ENCODE results near the gene MARCHF4. TPM values are rescaled to one million over a fixed set of nuclear protein-coding genes. Genes with fewer than 3 reads are reported as not detected.

MARCHF4 gene
- total RNA-seq, 2 experiments from 2014 or later, result not detected

- intact Hi-C loops (cut with DNase I, micrococcal nuclease), result loop anchor here in 1 of 2 experiments (5.0 kb wide), 1 partner anchor 186 kb away; no protein-coding TSS in a partner anchor
- H3K9me3 Mint-ChIP-seq (ENCODE audit: low read depth), result no peaks in the 10 kb centered on the region
- no peak overlapping the region for H3K4me3 Mint-ChIP-seq
- peaks cover 8% of the 10 kb centered on the region for H3K4me1 Mint-ChIP-seq
- CTCF ChIA-PET, result interaction anchor here (1.0 kb wide), 1 partner anchor 211 kb away, joined by 3 read pairs; no protein-coding TSS in a partner anchor
- no peak for DNase-seq
- ATAC-seq, result no peak
- no peaks in the 10 kb centered on the region for H3K36me3 Mint-ChIP-seq (ENCODE audit: low read depth)
- POLR2A ChIA-PET, result no interaction called here
- H3K27ac Mint-ChIP-seq, result no peak overlapping the region
- no peaks in the 10 kb centered on the region for H3K27me3 Mint-ChIP-seq
These were observed 36.4 kb upstream of the MARCHF4 start for GRCh38 chr2:216408426-216409290.

DNA sequence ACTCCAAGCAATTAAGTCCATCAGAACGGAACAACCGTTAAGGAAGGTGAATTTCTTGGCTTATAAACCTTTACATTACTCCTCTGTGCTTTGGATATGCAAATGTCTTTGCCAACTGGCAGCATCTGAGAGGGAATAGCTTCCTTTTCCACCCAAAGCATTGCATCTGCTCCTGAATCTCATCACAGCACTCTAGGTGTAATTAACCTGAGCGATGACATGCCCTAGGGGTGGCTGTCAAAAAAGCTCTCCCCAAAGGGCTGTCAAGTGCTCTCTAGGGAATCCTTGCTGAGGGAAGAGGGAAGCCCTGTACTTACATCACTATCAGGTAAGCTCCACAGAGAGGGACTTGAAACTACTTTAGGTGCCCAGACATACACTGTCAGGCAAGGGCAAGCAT, 34.5 kb upstream of the MARCHF4 start:
- ChIA-PET POLR2A (no interaction called here), CTCF (interaction anchor here (0.6 to 0.8 kb wide), 2 partner anchors 8 to 1175 kb away, joined by 3 read pairs; no protein-coding TSS in a partner anchor)
- no peak overlapping the region for H3K27ac Mint-ChIP-seq
- ATAC-seq (no peak), DNase-seq (no peak)
- intact Hi-C loops (cut with DNase I, micrococcal nuclease), result loop anchor here in 1 of 2 experiments (5.0 kb wide), 1 partner anchor 185 kb away; no protein-coding TSS in a partner anchor
- peaks cover 4% of the 10 kb centered on the region for H3K4me1 Mint-ChIP-seq
- H3K36me3 Mint-ChIP-seq (ENCODE audit: low read depth), result no peaks in the 10 kb centered on the region
- no peaks in the 10 kb centered on the region for H3K9me3 Mint-ChIP-seq (ENCODE audit: low read depth)
- no peak overlapping the region for H3K4me3 Mint-ChIP-seq
- H3K27me3 Mint-ChIP-seq, result no peaks in the 10 kb centered on the region

DNA sequence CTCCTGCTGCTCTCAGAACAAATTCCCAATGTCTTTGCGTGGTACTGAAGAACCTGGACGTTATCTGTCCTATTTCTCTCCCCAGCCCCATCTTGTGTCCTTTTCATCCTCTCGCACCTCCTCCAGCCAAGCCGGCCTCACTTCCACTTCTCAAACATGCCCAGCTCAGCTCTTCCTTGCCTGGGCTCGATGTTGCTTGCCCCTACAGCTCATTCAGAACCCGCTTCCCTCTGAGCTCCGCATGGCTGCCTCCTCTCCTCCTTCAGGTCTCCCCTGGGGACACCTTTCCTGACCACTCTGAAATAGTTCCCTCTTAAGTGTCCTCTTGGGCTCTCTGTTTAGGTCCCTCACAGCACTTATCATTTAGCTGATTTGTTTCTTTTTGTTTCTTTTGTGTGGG, 33.3 kb upstream of the MARCHF4 start:
- H3K9me3 Mint-ChIP-seq (ENCODE audit: low read depth), result no peaks in the 10 kb centered on the region
- ATAC-seq, result no peak
- intact Hi-C loops (cut with DNase I, micrococcal nuclease), result loop anchor here (2.0 to 5.0 kb wide), 3 partner anchors 183 to 255 kb away; no protein-coding TSS in a partner anchor
- ChIA-PET CTCF (interaction anchor here (0.6 to 4.1 kb wide), 7 partner anchors 9 to 256 kb away, joined by 3 to 20 read pairs (median 5); no protein-coding TSS in a partner anchor), POLR2A (no interaction called here)
- H3K27ac Mint-ChIP-seq, result no peak overlapping the region
- no peaks in the 10 kb centered on the region for H3K36me3 Mint-ChIP-seq (ENCODE audit: low read depth)
- H3K4me1 Mint-ChIP-seq, result no peaks in the 10 kb centered on the region
- no peak for DNase-seq
- no peaks in the 10 kb centered on the region for H3K27me3 Mint-ChIP-seq
- no peak overlapping the region for H3K4me3 Mint-ChIP-seq

- H3K4me1 Mint-ChIP-seq, result no peaks in the 10 kb centered on the region
- H3K27ac Mint-ChIP-seq, result no peak overlapping the region
- CTCF ChIA-PET, result interaction anchor here (0.6 to 4.1 kb wide), 32 partner anchors 8 to 453 kb away, joined by 3 to 20 read pairs (median 4); partner anchors contain the start of genes RPL37A and SMARCAL1
- intact Hi-C loops (cut with DNase I, micrococcal nuclease), result loop anchor here (2.0 to 5.0 kb wide), 3 partner anchors 52 to 253 kb away; no protein-coding TSS in a partner anchor
- POLR2A ChIA-PET, result no interaction called here
- DNase-seq (peak; percentile 65), ATAC-seq (peak; percentile 72)
- no peaks in the 10 kb centered on the region for H3K27me3 Mint-ChIP-seq
- no peaks in the 10 kb centered on the region for H3K36me3 Mint-ChIP-seq (ENCODE audit: low read depth)
- H3K4me3 Mint-ChIP-seq, result no peak overlapping the region
- no peaks in the 10 kb centered on the region for H3K9me3 Mint-ChIP-seq (ENCODE audit: low read depth)
These were observed 31.8 kb upstream of the MARCHF4 start for GRCh38 chr2:216404010-216404618.

DNA sequence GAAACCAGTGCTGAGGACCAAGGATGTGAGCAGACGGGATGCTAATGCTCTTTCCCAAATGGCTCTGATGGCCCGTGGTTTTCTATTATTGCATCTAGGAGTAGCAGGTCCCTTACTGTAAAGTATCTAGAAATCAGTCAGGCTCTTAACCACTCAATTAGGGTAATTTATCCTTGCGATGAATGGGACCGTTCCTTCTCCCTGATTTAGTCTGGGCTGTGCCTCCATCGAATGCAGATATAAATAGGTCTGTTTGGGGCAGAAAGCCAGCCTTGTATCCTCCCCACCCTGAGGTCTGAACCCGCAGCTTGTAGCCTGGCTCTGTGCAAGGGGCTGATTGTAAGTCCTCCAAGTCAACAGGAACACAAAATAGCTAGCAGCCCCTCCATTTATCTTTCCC, 30.5 kb upstream of the MARCHF4 start:
- no peaks in the 10 kb centered on the region for H3K27me3 Mint-ChIP-seq
- CTCF ChIA-PET, result interaction anchor here (0.6 to 4.1 kb wide), 15 partner anchors 7 to 317 kb away, joined by 3 to 20 read pairs (median 4); no protein-coding TSS in a partner anchor
- H3K4me1 Mint-ChIP-seq, result no peaks in the 10 kb centered on the region
- H3K27ac Mint-ChIP-seq, result no peak overlapping the region
- no peak overlapping the region for H3K4me3 Mint-ChIP-seq
- H3K9me3 Mint-ChIP-seq (ENCODE audit: low read depth), result no peaks in the 10 kb centered on the region
- intact Hi-C loops (cut with DNase I, micrococcal nuclease), result loop anchor here in 1 of 2 experiments (5.0 kb wide), 1 partner anchor 50 kb away; no protein-coding TSS in a partner anchor
- no peak for ATAC-seq
- no peak for DNase-seq
- H3K36me3 Mint-ChIP-seq (ENCODE audit: low read depth), result no peaks in the 10 kb centered on the region
- POLR2A ChIA-PET, result no interaction called here

GRCh38 chr2:216399621-216400020, 27.3 kb upstream of the MARCHF4 start:
- ATAC-seq, result no peak
- DNase-seq, result no peak
- no peak overlapping the region for H3K27ac Mint-ChIP-seq
- intact Hi-C loops (cut with DNase I, micrococcal nuclease), result loop anchor here in 1 of 2 experiments (5.0 kb wide), 1 partner anchor 47 kb away; no protein-coding TSS in a partner anchor
- no peak overlapping the region for H3K4me3 Mint-ChIP-seq
- H3K27me3 Mint-ChIP-seq, result no peaks in the 10 kb centered on the region
- H3K4me1 Mint-ChIP-seq, result peaks cover 6% of the 10 kb centered on the region
- H3K9me3 Mint-ChIP-seq (ENCODE audit: low read depth), result no peaks in the 10 kb centered on the region
- H3K36me3 Mint-ChIP-seq (ENCODE audit: low read depth), result no peaks in the 10 kb centered on the region
- POLR2A ChIA-PET, result no interaction called here
- CTCF ChIA-PET, result interaction anchor here (0.6 to 2.4 kb wide), 6 partner anchors 8 to 671 kb away, joined by 3 to 8 read pairs (median 4); no protein-coding TSS in a partner anchor

GRCh38 chr2:216394881-216395280, 22.6 kb upstream of the MARCHF4 start:
- ATAC-seq, result no peak
- Mint-ChIP-seq H3K27ac (no peak overlapping the region), H3K4me1 (peaks cover 6% of the 10 kb centered on the region), H3K27me3 (no peaks in the 10 kb centered on the region), H3K36me3 (ENCODE audit: low read depth) (no peaks in the 10 kb centered on the region), H3K9me3 (ENCODE audit: low read depth) (no peaks in the 10 kb centered on the region), H3K4me3 (no peak overlapping the region)
- DNase-seq, result no peak
- ChIA-PET POLR2A (no interaction called here), CTCF (interaction anchor here (1.7 kb wide), 1 partner anchor 9 kb away, joined by 9 read pairs; no protein-coding TSS in a partner anchor)
- intact Hi-C loops (cut with DNase I, micrococcal nuclease), result no loop called here

DNA sequence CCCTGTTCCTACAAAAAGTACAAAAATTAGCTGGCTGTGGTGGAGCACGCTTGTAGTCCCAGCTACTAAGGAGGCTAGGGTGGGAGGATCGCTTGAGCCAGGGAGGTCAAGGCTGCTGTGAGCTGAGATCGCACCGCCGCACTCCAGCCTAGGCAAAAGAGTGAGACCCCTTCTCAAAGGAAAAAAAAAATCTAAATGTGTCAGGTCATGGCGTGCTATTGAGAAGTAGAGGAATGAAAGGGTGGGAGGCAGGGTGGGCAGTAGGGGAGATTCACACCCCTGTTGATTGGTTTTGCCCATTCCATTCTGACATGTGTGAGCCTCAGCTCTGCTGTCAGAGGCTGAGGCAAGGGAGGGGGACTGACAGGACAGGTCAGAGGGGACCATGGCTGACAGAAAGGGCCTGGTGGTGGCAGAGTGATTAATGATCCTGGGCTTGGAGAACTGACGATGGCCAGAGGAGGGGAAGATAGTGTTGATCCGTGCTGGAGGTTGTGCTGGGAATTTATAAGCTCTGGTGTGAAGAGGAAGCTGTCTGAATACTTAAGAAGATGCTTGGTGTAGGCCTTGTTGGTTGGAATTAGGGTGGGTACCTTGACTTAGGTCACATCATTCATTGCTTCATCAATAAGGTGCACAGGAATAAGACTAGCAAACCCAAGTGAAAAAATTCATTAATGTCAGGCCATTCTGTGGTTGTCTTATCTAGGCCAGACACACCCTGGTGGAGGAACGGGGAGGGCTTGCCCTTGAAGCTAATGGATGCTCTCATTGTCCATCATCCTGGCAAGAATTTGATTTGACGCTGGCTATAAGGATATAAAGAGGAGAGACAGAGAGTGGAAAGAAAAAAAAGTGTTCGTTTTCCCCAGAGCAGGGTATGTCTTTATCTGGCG, 20.9 kb upstream of the MARCHF4 start:
- no peak for DNase-seq

GRCh38 chr2:216392018-216392562, 19.8 kb upstream of the MARCHF4 start:
- intact Hi-C loops (cut with DNase I, micrococcal nuclease), result no loop called here
- Mint-ChIP-seq H3K9me3 (ENCODE audit: low read depth) (peaks cover 5% of the 10 kb centered on the region), H3K27me3 (no peaks in the 10 kb centered on the region), H3K36me3 (ENCODE audit: low read depth) (no peaks in the 10 kb centered on the region), H3K27ac (no peak overlapping the region), H3K4me3 (no peak overlapping the region), H3K4me1 (peaks cover 22% of the 10 kb centered on the region)
- CTCF ChIA-PET, result interaction anchor here (1.2 kb wide), 1 partner anchor 42 kb away, joined by 3 read pairs; no protein-coding TSS in a partner anchor
- ATAC-seq (no peak), DNase-seq (no peak)
- POLR2A ChIA-PET, result no interaction called here

More for the DNA sequence above, 20.9 kb upstream of the MARCHF4 start:
- POLR2A ChIA-PET, result no interaction called here
- no peaks in the 10 kb centered on the region for H3K36me3 Mint-ChIP-seq (ENCODE audit: low read depth)
- CTCF ChIA-PET, result interaction anchor here (0.9 to 1.2 kb wide), 2 partner anchors 11 to 43 kb away, joined by 3 read pairs; no protein-coding TSS in a partner anchor
- H3K4me1 Mint-ChIP-seq, result peaks cover 15% of the 10 kb centered on the region
- H3K4me3 Mint-ChIP-seq, result no peak overlapping the region
- intact Hi-C loops (cut with DNase I, micrococcal nuclease), result no loop called here
- no peaks in the 10 kb centered on the region for H3K27me3 Mint-ChIP-seq
- ATAC-seq, result no peak
- no peak overlapping the region for H3K27ac Mint-ChIP-seq
- no peaks in the 10 kb centered on the region for H3K9me3 Mint-ChIP-seq (ENCODE audit: low read depth)

DNA sequence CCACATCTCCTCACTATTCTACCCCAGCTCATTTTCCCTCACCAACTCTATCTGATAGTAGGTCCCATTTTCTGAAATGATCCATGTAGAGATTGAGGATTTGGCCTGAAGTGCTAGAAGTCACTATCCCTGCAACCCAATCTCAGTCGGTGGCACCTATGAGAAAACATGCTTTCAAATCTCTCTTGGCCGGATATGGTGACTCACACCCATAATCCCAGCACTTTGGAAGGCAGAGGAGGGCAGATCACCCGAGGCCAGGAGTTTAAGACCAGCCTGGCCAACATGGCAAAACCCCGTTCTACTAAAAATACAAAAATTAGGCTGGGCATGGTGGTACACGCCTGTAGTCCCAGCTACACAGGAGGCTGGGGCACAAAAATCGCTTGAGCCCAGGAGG, 19.1 kb upstream of the MARCHF4 start:
- H3K4me1 Mint-ChIP-seq, result peaks cover 22% of the 10 kb centered on the region
- DNase-seq, result no peak
- ATAC-seq, result no peak
- H3K27ac Mint-ChIP-seq, result no peak overlapping the region
- H3K36me3 Mint-ChIP-seq (ENCODE audit: low read depth), result no peaks in the 10 kb centered on the region
- no peak overlapping the region for H3K4me3 Mint-ChIP-seq
- H3K27me3 Mint-ChIP-seq, result no peaks in the 10 kb centered on the region
- intact Hi-C loops (cut with DNase I, micrococcal nuclease), result no loop called here
- POLR2A ChIA-PET, result no interaction called here
- CTCF ChIA-PET, result no interaction called here
- peaks cover 5% of the 10 kb centered on the region for H3K9me3 Mint-ChIP-seq (ENCODE audit: low read depth)
